H1 (cell line): ENCODE measurements around the gene HAO2. TPM values are rescaled to one million over a fixed set of nuclear protein-coding genes. Genes with fewer than 3 reads are reported as not detected.

ENCODE experiments used
- CTCF ChIA-PET: fragments of 300-600 bp; sonication (Branson Sonifier 250); formaldehyde crosslinking; loops from one replicate; lab custom pipeline; 2021; ENCODE audit not compliant: partially characterized antibody; lab: Charles Lee
- POLR2A ChIA-PET: fragments of 300-600 bp; sonication (Branson Sonifier 250); formaldehyde crosslinking; loops from one replicate; lab custom pipeline; 2021; ENCODE audit warnings: inconsistent platforms; ENCODE audit not compliant: partially characterized antibody; lab: Charles Lee
- DNase-seq, 2 experiments: peaks; one replicate each; pipeline versions ENCODE4 v3.0.0 to v3.0.0-alpha.2; 2010 to 2022; ENCODE audit warnings: low spot score in 2 of 2, low read depth in 1 of 2, mixed read lengths in 1 of 2
- FAIRE-seq: peaks from 2 replicates; lab custom pipeline; 2011; peaks lifted over from hg19 to GRCh38; lab: Jason Lieb, UNC
- H2AFZ ChIP-seq: 2 replicates; pipeline ENCODE4 v1.8.1; 2012; ENCODE audit warnings: low read length, inconsistent platforms
- H2AK5ac ChIP-seq: 2 replicates; pipeline ENCODE4 v1.6.1; 2013; ENCODE audit warnings: low read depth, low read length
- H2BK120ac ChIP-seq: replicated peaks from 2 replicates; pipeline ENCODE3; 2013; ENCODE audit warnings: low read depth, low read length, inconsistent platforms
- H2BK12ac ChIP-seq: 2 replicates; pipeline ENCODE4 v1.6.1; 2013; ENCODE audit warnings: low read depth, low read length
- H2BK15ac ChIP-seq: 2 replicates; pipeline ENCODE4 v1.6.1; 2013; ENCODE audit warnings: low read length
- H2BK20ac ChIP-seq: 2 replicates; pipeline ENCODE4 v1.6.1; 2013; ENCODE audit warnings: low read length
- H2BK5ac ChIP-seq: 2 replicates; pipeline ENCODE4 v1.6.1; 2013; ENCODE audit warnings: low read depth, low read length
- H3K14ac ChIP-seq: 2 replicates; pipeline ENCODE4 v1.6.1; 2013; ENCODE audit warnings: inconsistent platforms; ENCODE audit not compliant: insufficient read length
- H3K18ac ChIP-seq: 2 replicates; pipeline ENCODE4 v1.6.1; 2013; ENCODE audit warnings: low read length; ENCODE audit errors: extremely low read depth
- H3K23ac ChIP-seq: 2 replicates; pipeline ENCODE4 v1.6.1; 2013; ENCODE audit warnings: inconsistent platforms; ENCODE audit not compliant: insufficient read length
- H3K23me2 ChIP-seq: 2 replicates; pipeline ENCODE4 v1.6.1; 2013; ENCODE audit warnings: low read depth, low read length
- H3K27ac ChIP-seq: 2 replicates; pipeline ENCODE4 v1.6.1; 2011; ENCODE audit warnings: low read depth, low read length, inconsistent platforms
- H3K27me3 ChIP-seq, 4 experiments: replicated peaks in 1 of 4; 1 replicate in 1 of 4; 2 replicates in 3 of 4; pipeline versions ENCODE4 v1.6.1 to v1.8.1; 2011 to 2013; ENCODE audit warnings: low read length in 3 of 4, mild to moderate bottlenecking in 3 of 4, inconsistent platforms in 2 of 4, mixed read lengths in 2 of 4, moderate library complexity in 1 of 4; ENCODE audit not compliant: control insufficient read depth in 3 of 4, insufficient read depth in 3 of 4; ENCODE audit errors: extremely low read depth in 1 of 4
- H3K36me3 ChIP-seq, 4 experiments: 2 replicates each; pipeline versions ENCODE4 v1.6.1 to v1.8.1; 2011 to 2013; ENCODE audit warnings: mild to moderate bottlenecking in 4 of 4, low read length in 3 of 4, moderate library complexity in 2 of 4, control low read depth in 1 of 4, inconsistent platforms in 1 of 4; ENCODE audit not compliant: insufficient read depth in 4 of 4, control insufficient read depth in 2 of 4
- H3K4ac ChIP-seq: replicated peaks from 2 replicates; pipeline ENCODE3; 2013; ENCODE audit warnings: low read length, low read depth, mixed read lengths, inconsistent platforms; ENCODE audit not compliant: insufficient read length
- H3K4me1 ChIP-seq, 4 experiments: replicated peaks in 1 of 4; 1 replicate in 1 of 4; 2 replicates in 3 of 4; pipeline versions ENCODE4 v1.6.1 to v1.8.1; 2011 to 2013; ENCODE audit warnings: low read length in 3 of 4, inconsistent platforms in 2 of 4, mixed read lengths in 1 of 4; ENCODE audit not compliant: insufficient read depth in 4 of 4, control insufficient read depth in 3 of 4
- H3K4me2 ChIP-seq, 2 experiments: 2 replicates each; pipeline versions ENCODE4 v1.6.1 to v1.8.1; 2011 to 2013; ENCODE audit warnings: low read depth in 2 of 2, low read length in 2 of 2, control low read depth in 1 of 2, inconsistent platforms in 1 of 2, mild to moderate bottlenecking in 1 of 2; ENCODE audit not compliant: insufficient read depth in 1 of 2
- H3K4me3 ChIP-seq, 4 experiments: fragments of 200-600, 300-600 bp in 1 of 4; sonication (generic), shearing (Covaris generic), sonication (Bioruptor Twin) in 1 of 4; 2 replicates each; pipeline versions ENCODE4 v1.5.1 to v1.8.1; 2011 to 2016; ENCODE audit warnings: low read length in 4 of 4, low read depth in 3 of 4, control low read depth in 2 of 4, inconsistent platforms in 2 of 4, mild to moderate bottlenecking in 2 of 4, mixed read lengths in 1 of 4, moderate library complexity in 1 of 4; ENCODE audit not compliant: insufficient read depth in 2 of 4; ENCODE audit errors: extremely low read depth in 1 of 4
- H3K56ac ChIP-seq: replicated peaks from 2 replicates; pipeline ENCODE3; 2013; ENCODE audit warnings: low read depth, mild to moderate bottlenecking, mixed read lengths, low read length, inconsistent platforms; ENCODE audit not compliant: insufficient read length
- H3K79me1 ChIP-seq: 2 replicates; pipeline ENCODE4 v1.6.1; 2013; ENCODE audit warnings: low read depth, low read length, control low read depth
- H3K79me2 ChIP-seq, 2 experiments: 2 replicates each; pipeline versions ENCODE4 v1.6.1 to v1.8.1; 2012 to 2013; ENCODE audit warnings: low read length in 2 of 2, mild to moderate bottlenecking in 2 of 2, inconsistent platforms in 1 of 2; ENCODE audit not compliant: insufficient read depth in 2 of 2, control insufficient read depth in 1 of 2
- H3K9ac ChIP-seq, 4 experiments: replicated peaks in 1 of 4; 1 replicate in 1 of 4; 2 replicates in 3 of 4; pipeline versions ENCODE4 v1.6.1 to v1.8.1; 2011 to 2013; ENCODE audit warnings: low read depth in 3 of 4, low read length in 3 of 4, control low read depth in 2 of 4, mild to moderate bottlenecking in 2 of 4, moderate library complexity in 2 of 4, inconsistent platforms in 1 of 4; ENCODE audit errors: extremely low read depth in 1 of 4
- H3K9me3 ChIP-seq, 2 experiments: 2 replicates each; pipeline versions ENCODE4 v1.6.1 to v1.8.1; 2012 to 2013; ENCODE audit warnings: mild to moderate bottlenecking in 2 of 2, moderate library complexity in 2 of 2, control low read depth in 1 of 2, inconsistent platforms in 1 of 2, low read depth in 1 of 2, low read length in 1 of 2, mixed read lengths in 1 of 2; ENCODE audit not compliant: insufficient read depth in 2 of 2
- H4K20me1 ChIP-seq, 2 experiments: replicated peaks in 1 of 2; 2 replicates each; pipeline versions ENCODE3 to v1.8.1; 2011 to 2013; ENCODE audit warnings: inconsistent platforms in 2 of 2, low read length in 2 of 2, mild to moderate bottlenecking in 1 of 2; ENCODE audit not compliant: insufficient read depth in 2 of 2, control insufficient read depth in 1 of 2
- H4K5ac ChIP-seq: 2 replicates; pipeline ENCODE4 v1.6.1; 2013; ENCODE audit warnings: low read length, low read depth, mixed read lengths, inconsistent platforms; ENCODE audit not compliant: insufficient read length
- H4K8ac ChIP-seq: 2 replicates; pipeline ENCODE4 v1.8.0; 2013; ENCODE audit warnings: mild to moderate bottlenecking, moderate library complexity, low read length, inconsistent platforms; ENCODE audit not compliant: insufficient read depth; ENCODE audit errors: extremely low read depth
- H4K91ac ChIP-seq: replicated peaks from 2 replicates; pipeline ENCODE3; 2013; ENCODE audit warnings: low read length, mixed read lengths, inconsistent platforms; ENCODE audit not compliant: insufficient read length
- HDAC6 ChIP-seq: IDR thresholded peaks from one replicate; pipeline ENCODE4 v1.7.1; 2012; ENCODE audit warnings: low read depth, mild to moderate bottlenecking, inconsistent platforms, low read length, moderate library complexity
- KDM4A ChIP-seq: IDR thresholded peaks from one replicate; pipeline ENCODE4 v1.7.1; 2012; ENCODE audit warnings: low read depth, mild to moderate bottlenecking, moderate library complexity, low read length, inconsistent platforms; ENCODE audit not compliant: severe bottlenecking
- NANOG ChIP-seq: IDR thresholded peaks from 2 replicates; pipeline ENCODE4 v1.6.1; 2011; ENCODE audit warnings: low read length, low read depth, mild to moderate bottlenecking, inconsistent platforms; ENCODE audit not compliant: insufficient read depth, poor library complexity, severe bottlenecking
- PHF8 ChIP-seq: fragments of 200-600 bp; sonication (generic); conservative IDR thresholded peaks from 2 replicates; pipeline ENCODE4 v1.7.1; 2012; ENCODE audit warnings: low read depth, mild to moderate bottlenecking, inconsistent platforms, low read length, moderate library complexity
- SUZ12 ChIP-seq: fragments of 200-600 bp; sonication (generic); IDR thresholded peaks from 2 replicates; pipeline ENCODE4 v1.6.1; 2012; ENCODE audit warnings: mild to moderate bottlenecking, inconsistent platforms, low read length, moderate library complexity, mixed read lengths
- TAF7 ChIP-seq: optimal IDR thresholded peaks from 2 replicates; pipeline ENCODE3; 2011; ENCODE audit warnings: low read depth, mild to moderate bottlenecking, inconsistent platforms, low read length, moderate library complexity, borderline replicate concordance
- YY1 ChIP-seq: IDR thresholded peaks from 2 replicates; pipeline ENCODE4 v1.6.1; 2011; ENCODE audit warnings: low read depth, mild to moderate bottlenecking, low read length
- WGBS, 2 experiments: shearing (Covaris generic) in 1 of 2; methylation state at CpG; one replicate each; pipeline versions ENCODE4 v1.1.6 to v1.1.7; 2013 to 2015; ENCODE audit warnings: low lambda C conversion rate in 2 of 2, mixed read lengths in 2 of 2, inconsistent platforms in 1 of 2, low coverage in 1 of 2, missing lambda C conversion rate in 1 of 2; ENCODE audit not compliant: insufficient replicate concordance in 2 of 2, insufficient coverage in 1 of 2, insufficient read length in 1 of 2; ENCODE audit errors: extremely low coverage in 1 of 2, missing lambda C conversion rate in 1 of 2; 5-methylcytosine and 5-hydroxymethylcytosine counted together
- polyA plus RNA-seq, 7 experiments: library from polyadenylated mRNA; depleted of rRNA in 3 of 7; stranded (reverse) in 5 of 7; unstranded in 2 of 7; fragments of >200 nt in 5 of 7; fragments of 200-250 nt in 2 of 7; gene quantifications; 1 replicate in 5 of 7; 2 replicates in 1 of 7; 4 replicates in 1 of 7; pipeline versions ENCODE4 v1.2.1 to v1.2.3, GENCODE V29; 2011 to 2013; ENCODE audit warnings: missing spikeins in 2 of 7, mixed read lengths in 2 of 7
- total RNA-seq: library from RNA; stranded (reverse); fragmentation: NEBNext Ultra II Directional; extraction: Animal tissue kit (Norgen Biotek cat#: 25700); gene quantifications from 2 replicates; pipeline ENCODE4 v1.2.1, GENCODE V29; 2021

HAO2 gene
- total and polyA plus RNA-seq, 2 of the 8 experiments (the other 6 are each of a cell fraction or from before 2014, with no cell fraction given): not detected

DNA sequence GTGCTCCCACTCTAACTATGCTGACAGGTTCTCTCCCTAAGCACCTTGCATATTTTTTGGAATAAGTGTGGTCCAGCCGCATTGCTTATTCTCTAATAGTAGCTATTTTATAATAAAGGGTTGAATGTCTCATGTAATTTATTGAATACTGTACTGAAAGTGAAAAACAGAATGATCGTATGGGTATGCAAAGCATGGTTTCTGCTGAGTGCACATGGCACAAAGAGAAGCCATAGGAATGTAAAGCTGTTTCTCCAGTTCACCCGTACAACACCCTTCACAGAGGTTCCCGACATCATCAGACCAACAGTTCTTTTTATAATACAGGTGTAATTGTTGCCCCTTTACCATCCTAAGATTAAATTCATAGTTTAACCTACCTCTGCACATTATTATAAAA, 8.9 kb upstream of the HAO2 start:
- WGBS, 2 experiments: 88% methylated on average over 4 of the region's 4 CpGs; no CpG with 5 or more reads in 1 of the 2 experiments
- Histone ChIP-seq H3K4me2 (no peak overlapping the region), H4K5ac (no peak overlapping the region), H3K56ac (no peak overlapping the region), H3K36me3 (no peaks in the 10 kb centered on the region), H3K4me1 (peaks cover 0 to 2% (median under 1%) of the 10 kb centered on the region in 4 experiments; a peak in 1 of 7 replicates), H4K20me1 (no peaks in the 10 kb centered on the region), H4K91ac (no peak overlapping the region), H3K9me3 (no peaks in the 10 kb centered on the region), H3K4ac (no peak overlapping the region), H3K18ac (no peak overlapping the region), H4K8ac (no peak overlapping the region), H2AFZ (no peak overlapping the region), H3K14ac (no peak overlapping the region), H3K23ac (no peak overlapping the region), H2BK20ac (no peak overlapping the region), H3K23me2 (no peaks in the 10 kb centered on the region), H2AK5ac (no peak overlapping the region), H3K9ac (no peak overlapping the region), H3K79me2 (no peaks in the 10 kb centered on the region), H3K4me3 (no peak overlapping the region), H2BK15ac (no peak overlapping the region), H3K27ac (no peak overlapping the region), H2BK120ac (no peak overlapping the region), H3K27me3 (no peaks in the 10 kb centered on the region), H2BK12ac (no peak overlapping the region; the same call in 1 of the 2 replicates), H2BK5ac (no peak overlapping the region), H3K79me1 (no peaks in the 10 kb centered on the region)
- FAIRE-seq (no peak), DNase-seq (no peak)
- POLR2A ChIA-PET: no interaction called here
- TF ChIP-seq HDAC6 (no peak), PHF8 (no peak), TAF7 (no peak), SUZ12 (no peak), YY1 (no peak), NANOG (no peak), KDM4A (no peak)
- CTCF ChIA-PET: interaction anchor here (1.3 to 14.2 kb wide), 6 partner anchors 7 to 75 kb away, joined by 3 to 368 read pairs (median 14); no protein-coding TSS in a partner anchor
